ENCODE data around the gene SERPINB1. TPM values are rescaled to one million over a fixed set of nuclear protein-coding genes. Genes with fewer than 3 reads are reported as not detected.

SERPINB1 gene
- total and polyA plus RNA-seq, 10 of the 15 experiments (the other 5 are each of a cell fraction or from before 2014, with no cell fraction given): 0.45 to 2.4 (median 0.83) TPM

DNA sequence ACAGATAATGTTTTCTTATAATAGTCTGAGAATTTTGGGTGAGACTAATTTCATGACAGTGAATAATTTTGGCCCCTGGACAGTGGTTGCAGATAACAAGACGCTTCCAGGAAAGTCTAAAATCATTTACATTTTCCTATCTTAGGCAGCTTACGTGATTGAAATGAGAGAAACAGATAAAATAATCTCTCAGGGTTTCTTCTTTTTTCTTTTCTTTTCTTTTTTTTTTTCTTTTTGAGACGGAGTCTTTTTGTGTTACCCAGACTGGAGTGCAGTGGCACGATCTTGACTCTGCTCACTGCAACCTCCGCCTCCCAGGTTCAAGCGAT, 4.2 kb upstream of the SERPINB1 start:
- Histone ChIP-seq H3K4me3 (0 out of 2 replicates have a peak overlapping the region, but pooled peaks have one; percentile 25), H2AFZ (ENCODE audit: control insufficient read depth, low read depth, low read length) (no peak overlapping the region), H3K27ac (ENCODE audit: control insufficient read depth, insufficient read depth) (no peak overlapping the region), H3K9me3 (replicated peaks; ENCODE audit: control insufficient read depth, insufficient read depth, low read length) (peaks cover 4% of the 10 kb centered on the region; the same call in 2 of the 3 replicates), H3K9ac (ENCODE audit: control insufficient read depth, insufficient read depth, low read length) (no peak overlapping the region), H4K20me1 (ENCODE audit: control insufficient read depth, insufficient read depth) (no peaks in the 10 kb centered on the region), H3K79me2 (ENCODE audit: control insufficient read depth, insufficient read depth, low read length) (no peaks in the 10 kb centered on the region), H3K27me3 (replicated peaks in 1 of 2; ENCODE audit: control insufficient read depth in 2 of 2, insufficient read depth in 2 of 2, low read length in 1 of 2) (peaks cover 0 to 2% of the 10 kb centered on the region in 2 experiments; a peak in 2 of 4 replicates), H3K4me1 (ENCODE audit: control insufficient read depth, insufficient read depth, low read length) (peaks cover 16% of the 10 kb centered on the region), H3K4me2 (ENCODE audit: control insufficient read depth, insufficient read depth) (no peak overlapping the region), H3K36me3 (ENCODE audit: control insufficient read depth in 2 of 2, insufficient read depth in 2 of 2, low read length in 1 of 2) (no peaks in the 10 kb centered on the region)
- FAIRE-seq (no peak), ATAC-seq (no peak), DNase-seq (ENCODE audit: low read depth, low spot score) (no peak)
- ChIA-PET POLR2A (interaction anchor here (0.6 to 2.9 kb wide), 18 partner anchors 9 to 143 kb away, joined by 3 to 26 read pairs (median 5); partner anchors contain the start of gene SERPINB9), CTCF (interaction anchor here (0.6 to 5.1 kb wide), 39 partner anchors 8 to 211 kb away, joined by 3 to 193 read pairs (median 8); no protein-coding TSS in a partner anchor), SMC1A (ENCODE audit: uncharacterized antibody, unreplicated experiment) (interaction anchor here (0.7 to 7.8 kb wide), 37 partner anchors 9 to 317 kb away, joined by 3 to 151 read pairs (median 8); partner anchors contain the start of gene SERPINB9), RAD21 (ENCODE audit: unreplicated experiment) (interaction anchor here (0.7 to 8.3 kb wide), 34 partner anchors 11 to 212 kb away, joined by 3 to 129 read pairs (median 6); partner anchors contain the start of gene SERPINB9)
- in situ Hi-C loops (cut with MboI) (loop anchor here (10.0 kb wide), 2 partner anchors 69 to 209 kb away; no protein-coding TSS in a partner anchor), intact Hi-C loops (cut with micrococcal nuclease; ENCODE audit: unreplicated experiment) (loop anchor here (1.0 to 10.0 kb wide), 6 partner anchors 21 to 209 kb away; no protein-coding TSS in a partner anchor)
- TF ChIP-seq ZNF207 (IDR thresholded peaks at IDR 0.05; ENCODE audit: borderline replicate concordance): no peak
- no peak for TF ChIP-seq CBX5 (IDR thresholded peaks at IDR 0.05; ENCODE audit: low read depth)
- no peak for TF ChIP-seq NFYB (IDR thresholded peaks at IDR 0.05; ENCODE audit: insufficient read depth, low read depth, low read length)
- TF ChIP-seq MTA2 (IDR thresholded peaks at IDR 0.05; ENCODE audit: low read depth): no peak
- TF ChIP-seq BCL11A (IDR thresholded peaks at IDR 0.05; ENCODE audit: low read depth, low read length): no peak
- no peak for TF ChIP-seq ZBED1 (IDR thresholded peaks at IDR 0.05; ENCODE audit: borderline replicate concordance)
- TF ChIP-seq, protein P1, sequence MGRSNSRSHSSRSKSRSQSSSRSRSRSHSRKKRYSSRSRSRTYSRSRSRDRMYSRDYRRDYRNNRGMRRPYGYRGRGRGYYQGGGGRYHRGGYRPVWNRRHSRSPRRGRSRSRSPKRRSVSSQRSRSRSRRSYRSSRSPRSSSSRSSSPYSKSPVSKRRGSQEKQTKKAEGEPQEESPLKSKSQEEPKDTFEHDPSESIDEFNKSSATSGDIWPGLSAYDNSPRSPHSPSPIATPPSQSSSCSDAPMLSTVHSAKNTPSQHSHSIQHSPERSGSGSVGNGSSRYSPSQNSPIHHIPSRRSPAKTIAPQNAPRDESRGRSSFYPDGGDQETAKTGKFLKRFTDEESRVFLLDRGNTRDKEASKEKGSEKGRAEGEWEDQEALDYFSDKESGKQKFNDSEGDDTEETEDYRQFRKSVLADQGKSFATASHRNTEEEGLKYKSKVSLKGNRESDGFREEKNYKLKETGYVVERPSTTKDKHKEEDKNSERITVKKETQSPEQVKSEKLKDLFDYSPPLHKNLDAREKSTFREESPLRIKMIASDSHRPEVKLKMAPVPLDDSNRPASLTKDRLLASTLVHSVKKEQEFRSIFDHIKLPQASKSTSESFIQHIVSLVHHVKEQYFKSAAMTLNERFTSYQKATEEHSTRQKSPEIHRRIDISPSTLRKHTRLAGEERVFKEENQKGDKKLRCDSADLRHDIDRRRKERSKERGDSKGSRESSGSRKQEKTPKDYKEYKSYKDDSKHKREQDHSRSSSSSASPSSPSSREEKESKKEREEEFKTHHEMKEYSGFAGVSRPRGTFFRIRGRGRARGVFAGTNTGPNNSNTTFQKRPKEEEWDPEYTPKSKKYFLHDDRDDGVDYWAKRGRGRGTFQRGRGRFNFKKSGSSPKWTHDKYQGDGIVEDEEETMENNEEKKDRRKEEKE (IDR thresholded peaks at IDR 0.05): no peak
- TF ChIP-seq SIX5 (IDR thresholded peaks at IDR 0.05; ENCODE audit: low read depth, low read length, severe bottlenecking): no peak
- TF ChIP-seq, protein P2, sequence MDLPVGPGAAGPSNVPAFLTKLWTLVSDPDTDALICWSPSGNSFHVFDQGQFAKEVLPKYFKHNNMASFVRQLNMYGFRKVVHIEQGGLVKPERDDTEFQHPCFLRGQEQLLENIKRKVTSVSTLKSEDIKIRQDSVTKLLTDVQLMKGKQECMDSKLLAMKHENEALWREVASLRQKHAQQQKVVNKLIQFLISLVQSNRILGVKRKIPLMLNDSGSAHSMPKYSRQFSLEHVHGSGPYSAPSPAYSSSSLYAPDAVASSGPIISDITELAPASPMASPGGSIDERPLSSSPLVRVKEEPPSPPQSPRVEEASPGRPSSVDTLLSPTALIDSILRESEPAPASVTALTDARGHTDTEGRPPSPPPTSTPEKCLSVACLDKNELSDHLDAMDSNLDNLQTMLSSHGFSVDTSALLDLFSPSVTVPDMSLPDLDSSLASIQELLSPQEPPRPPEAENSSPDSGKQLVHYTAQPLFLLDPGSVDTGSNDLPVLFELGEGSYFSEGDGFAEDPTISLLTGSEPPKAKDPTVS (IDR thresholded peaks at IDR 0.05; ENCODE audit: low read depth, low read length): no peak
- no peak for TF ChIP-seq NR2F1 (conservative IDR thresholded peaks at IDR 0.05)
- no peak for TF ChIP-seq PAX5 (IDR thresholded peaks at IDR 0.05; ENCODE audit: borderline replicate concordance, low read depth, low read length)
- no peak for TF ChIP-seq CHD2 (IDR thresholded peaks at IDR 0.05; ENCODE audit: borderline replicate concordance, low read depth, low read length)
- no peak for TF ChIP-seq WRNIP1 (IDR thresholded peaks at IDR 0.05; ENCODE audit: borderline replicate concordance, low read depth, low read length)
- TF ChIP-seq HDGF (IDR thresholded peaks at IDR 0.05): no peak
- BruUV-seq (replicated peaks): no TSS peak
- WGBS (ENCODE audit: insufficient coverage, insufficient replicate concordance, low lambda C conversion rate, missing lambda C conversion rate): 10% methylated on average over 6 of the region's 6 CpGs
